Hepatocyte (in vitro differentiated cells): ENCODE measurements around the gene WDPCP. TPM values are rescaled to one million over a fixed set of nuclear protein-coding genes. Genes with fewer than 3 reads are reported as not detected.

Experiments
- DNase-seq: peaks from one replicate; pipeline ENCODE4 v3.0.0-alpha.2; 2016; ENCODE audit warnings: low spot score
- H2AFZ ChIP-seq: fragments of 200-600 bp; sonication (generic); 2 replicates; pipeline ENCODE4 v1.6.0; 2016; ENCODE audit warnings: antibody characterized with exemption, mild to moderate bottlenecking
- H3K27ac ChIP-seq: fragments of 200-600 bp; sonication (generic); 2 replicates; pipeline ENCODE4 v1.5.1; 2016; ENCODE audit warnings: mild to moderate bottlenecking
- H3K27me3 ChIP-seq: fragments of 200-600 bp; sonication (generic); 2 replicates; pipeline ENCODE4 v1.6.1; 2016
- H3K36me3 ChIP-seq: fragments of 200-600 bp; sonication (generic); replicated peaks from 2 replicates; pipeline ENCODE4 v1.5.1; 2016; ENCODE audit warnings: low read depth; ENCODE audit not compliant: insufficient read depth
- H3K4me1 ChIP-seq: fragments of 200-600 bp; sonication (generic); 2 replicates; pipeline ENCODE4 v1.5.1; 2016; ENCODE audit warnings: mild to moderate bottlenecking, moderate library complexity; ENCODE audit not compliant: insufficient read depth
- H3K4me2 ChIP-seq: fragments of 200-600 bp; sonication (generic); 2 replicates; pipeline ENCODE4 v1.6.0; 2016
- H3K4me3 ChIP-seq: fragments of 200-600 bp; sonication (generic); 2 replicates; pipeline ENCODE4 v1.5.1; 2016; ENCODE audit warnings: mild to moderate bottlenecking
- H3K79me2 ChIP-seq: fragments of 200-600 bp; sonication (generic); 2 replicates; pipeline ENCODE4 v1.6.0; 2017; ENCODE audit warnings: mild to moderate bottlenecking
- H3K9me2 ChIP-seq: fragments of 200-600 bp; sonication (generic); replicated peaks from 2 replicates; pipeline ENCODE4 v1.6.0; 2017; ENCODE audit warnings: mild to moderate bottlenecking; ENCODE audit not compliant: insufficient read depth
- H3K9me3 ChIP-seq: fragments of 200-600 bp; sonication (generic); 2 replicates; pipeline ENCODE4 v1.5.1; 2016; ENCODE audit warnings: low read depth, mild to moderate bottlenecking
- H4K20me1 ChIP-seq: fragments of 200-600 bp; sonication (generic); 2 replicates; pipeline ENCODE4 v1.6.0; 2016; ENCODE audit warnings: mild to moderate bottlenecking; ENCODE audit not compliant: insufficient read depth, poor library complexity, severe bottlenecking
- EZH2 ChIP-seq: fragments of 200-600 bp; sonication (generic); IDR thresholded peaks from 2 replicates; pipeline ENCODE4 v1.6.1; 2016; ENCODE audit warnings: antibody characterized with exemption, mild to moderate bottlenecking, borderline replicate concordance
- EZH2phosphoT487 ChIP-seq: fragments of 200-600 bp; sonication (generic); IDR thresholded peaks from one replicate; pipeline ENCODE4 v1.6.1; 2018; ENCODE audit warnings: antibody characterized with exemption, mild to moderate bottlenecking, low read depth, moderate library complexity; ENCODE audit not compliant: unreplicated experiment, severe bottlenecking
- WGBS: methylation state at CpG from one replicate; pipeline ENCODE4 v1.1.6; 2016; ENCODE audit warnings: low lambda C conversion rate; ENCODE audit errors: missing lambda C conversion rate; 5-methylcytosine and 5-hydroxymethylcytosine counted together
- polyA plus RNA-seq: library from polyadenylated mRNA; unstranded; fragments of >200 nt; fragmentation: Nextera tagmentation; extraction: Ambion mirVana; gene quantifications from 2 replicates; pipeline ENCODE4 v1.2.1, GENCODE V29; 2016
- total RNA-seq: library from RNA; depleted of rRNA; stranded (reverse); fragments of >200 nt; gene quantifications from 2 replicates; pipeline ENCODE4 v1.2.3, GENCODE V29; 2014
- TF ChIP-seq, protein P1 (sequence below): fragments of 200-600 bp; sonication (generic); IDR thresholded peaks from 2 replicates; pipeline ENCODE4 v1.5.1; 2016; ENCODE audit warnings: antibody characterized with exemption, mild to moderate bottlenecking; ENCODE audit not compliant: poor library complexity

WDPCP gene
- total and polyA plus RNA-seq, 2 experiments from 2014 or later = 4.9 to 12.8 TPM

DNA sequence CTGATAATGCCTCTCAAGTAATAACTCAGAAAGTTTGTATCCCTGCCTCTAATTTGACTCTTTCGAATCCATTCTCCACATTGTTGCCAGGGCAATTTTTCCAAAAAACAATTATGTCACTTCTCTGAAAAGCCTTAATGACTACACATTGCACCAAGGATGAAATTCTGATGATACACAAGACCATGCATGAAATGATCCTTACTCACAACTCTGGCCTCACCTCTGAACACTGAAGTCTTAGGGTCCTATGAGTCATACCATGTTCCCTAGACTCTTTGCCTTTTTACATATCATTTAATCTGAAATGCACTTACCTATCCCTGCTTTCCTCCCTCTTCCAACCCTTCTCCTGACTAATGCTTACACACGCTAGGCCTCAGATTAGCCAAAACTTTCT lies 51.0 kb downstream of the WDPCP start:
- H2AFZ ChIP-seq = no peak overlapping the region
- no peaks in the 10 kb centered on the region for H3K4me1 ChIP-seq
- no peak overlapping the region for H3K27ac ChIP-seq
- 93% methylated on average over 2 of the region's 2 CpGs for WGBS
- H3K4me3 ChIP-seq = no peak overlapping the region
- no peaks in the 10 kb centered on the region for H4K20me1 ChIP-seq
- no peak for DNase-seq
- TF ChIP-seq, protein P1, sequence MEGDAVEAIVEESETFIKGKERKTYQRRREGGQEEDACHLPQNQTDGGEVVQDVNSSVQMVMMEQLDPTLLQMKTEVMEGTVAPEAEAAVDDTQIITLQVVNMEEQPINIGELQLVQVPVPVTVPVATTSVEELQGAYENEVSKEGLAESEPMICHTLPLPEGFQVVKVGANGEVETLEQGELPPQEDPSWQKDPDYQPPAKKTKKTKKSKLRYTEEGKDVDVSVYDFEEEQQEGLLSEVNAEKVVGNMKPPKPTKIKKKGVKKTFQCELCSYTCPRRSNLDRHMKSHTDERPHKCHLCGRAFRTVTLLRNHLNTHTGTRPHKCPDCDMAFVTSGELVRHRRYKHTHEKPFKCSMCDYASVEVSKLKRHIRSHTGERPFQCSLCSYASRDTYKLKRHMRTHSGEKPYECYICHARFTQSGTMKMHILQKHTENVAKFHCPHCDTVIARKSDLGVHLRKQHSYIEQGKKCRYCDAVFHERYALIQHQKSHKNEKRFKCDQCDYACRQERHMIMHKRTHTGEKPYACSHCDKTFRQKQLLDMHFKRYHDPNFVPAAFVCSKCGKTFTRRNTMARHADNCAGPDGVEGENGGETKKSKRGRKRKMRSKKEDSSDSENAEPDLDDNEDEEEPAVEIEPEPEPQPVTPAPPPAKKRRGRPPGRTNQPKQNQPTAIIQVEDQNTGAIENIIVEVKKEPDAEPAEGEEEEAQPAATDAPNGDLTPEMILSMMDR = no peak
- TF ChIP-seq EZH2phosphoT487 = no peak
- TF ChIP-seq EZH2 = no peak
- H3K79me2 ChIP-seq = no peaks in the 10 kb centered on the region
- H3K9me3 ChIP-seq = no peaks in the 10 kb centered on the region
- no peaks in the 10 kb centered on the region for H3K27me3 ChIP-seq
- H3K36me3 ChIP-seq = no peaks in the 10 kb centered on the region
- no peak overlapping the region for H3K4me2 ChIP-seq
- H3K9me2 ChIP-seq = no peaks in the 10 kb centered on the region

DNA sequence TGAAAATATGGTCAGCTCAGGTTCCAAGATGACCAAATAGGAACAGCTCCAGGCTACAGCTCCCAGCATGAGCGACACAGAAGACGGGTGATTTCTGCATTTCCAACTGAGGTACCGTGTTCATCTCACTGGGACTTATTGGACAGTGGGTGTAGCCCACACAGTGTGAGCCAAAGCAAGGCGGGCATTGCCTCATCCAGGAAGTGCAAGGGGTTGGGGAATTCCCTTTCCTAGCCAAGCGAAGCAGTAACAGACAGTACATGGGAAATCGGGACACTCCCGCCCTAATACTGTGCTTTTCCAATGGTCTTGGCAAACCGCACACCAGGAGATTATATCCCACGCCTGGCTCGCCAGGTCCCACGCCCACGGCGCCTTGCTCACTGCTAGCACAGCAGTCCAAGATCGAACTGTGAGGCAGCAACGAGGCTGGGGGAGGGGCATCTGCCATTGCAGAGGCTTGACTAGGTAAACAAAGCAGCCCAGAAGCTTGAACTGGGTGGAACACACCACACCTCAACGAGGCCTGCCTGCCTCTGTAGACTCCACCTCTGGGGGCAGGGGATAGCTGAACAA lies 57.5 kb downstream of the WDPCP start:
- no peaks in the 10 kb centered on the region for H3K4me1 ChIP-seq
- 90% methylated on average over 16 of the region's 16 CpGs for WGBS
- H3K79me2 ChIP-seq = no peaks in the 10 kb centered on the region
- H3K36me3 ChIP-seq = no peaks in the 10 kb centered on the region
- H2AFZ ChIP-seq = no peak overlapping the region
- no peak overlapping the region for H3K4me3 ChIP-seq
- no peak for DNase-seq
- H3K27me3 ChIP-seq = no peaks in the 10 kb centered on the region
- H3K9me2 ChIP-seq = no peaks in the 10 kb centered on the region
- TF ChIP-seq, protein P1 = no peak
- TF ChIP-seq EZH2 (no peak), EZH2phosphoT487 (no peak)
- no peaks in the 10 kb centered on the region for H4K20me1 ChIP-seq
- H3K27ac ChIP-seq = no peak overlapping the region
- H3K9me3 ChIP-seq = no peaks in the 10 kb centered on the region
- no peak overlapping the region for H3K4me2 ChIP-seq

DNA sequence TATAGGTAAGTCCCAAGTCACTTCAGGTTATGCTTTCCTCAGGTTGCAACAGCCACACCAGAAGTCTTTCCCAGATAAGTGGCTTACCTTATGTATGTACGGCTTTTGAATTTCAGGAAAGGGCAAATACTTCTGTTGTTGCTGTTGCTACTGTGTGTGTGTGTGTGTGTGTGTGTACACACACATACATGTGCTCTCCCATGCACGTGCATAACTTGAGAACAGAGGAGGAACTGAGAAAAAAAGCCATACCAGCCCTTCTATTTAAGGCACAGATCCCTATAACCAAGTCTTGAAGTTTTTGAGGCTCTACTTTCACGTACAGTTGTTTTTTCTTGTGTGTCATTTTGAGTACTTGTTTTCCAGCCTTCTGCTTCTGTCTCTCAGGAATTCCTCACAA lies 62.4 kb downstream of the WDPCP start:
- Histone ChIP-seq H3K9me3 (peaks cover 9% of the 10 kb centered on the region), H3K79me2 (no peaks in the 10 kb centered on the region), H3K4me2 (no peak overlapping the region), H3K27me3 (no peaks in the 10 kb centered on the region), H3K4me1 (no peaks in the 10 kb centered on the region), H3K9me2 (no peaks in the 10 kb centered on the region), H2AFZ (no peak overlapping the region), H3K4me3 (no peak overlapping the region), H3K36me3 (no peaks in the 10 kb centered on the region), H4K20me1 (no peaks in the 10 kb centered on the region), H3K27ac (no peak overlapping the region)
- WGBS = 85% methylated on average over 3 of the region's 3 CpGs
- TF ChIP-seq, protein P1 = no peak
- TF ChIP-seq EZH2 = no peak
- TF ChIP-seq EZH2phosphoT487 = no peak
- DNase-seq = no peak

DNA sequence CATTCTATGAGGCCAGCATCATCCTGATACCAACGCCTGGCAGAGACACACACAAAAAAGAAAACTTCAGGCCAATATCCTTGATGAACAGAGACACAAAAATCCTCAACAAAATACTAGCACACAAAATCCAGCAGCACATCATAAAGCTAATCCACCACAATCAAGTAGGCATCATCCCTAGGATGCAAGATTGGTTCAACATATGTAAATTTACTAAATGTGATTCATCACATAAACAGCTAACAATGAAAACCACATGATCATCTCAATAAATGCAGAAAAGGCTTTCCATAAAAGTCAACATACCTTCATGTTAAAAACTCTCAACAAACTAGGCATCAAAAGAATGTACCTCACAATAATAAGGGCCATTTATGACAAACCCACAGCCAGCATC lies 65.3 kb downstream of the WDPCP start:
- Histone ChIP-seq H2AFZ (no peak overlapping the region), H3K4me3 (no peak overlapping the region), H3K9me2 (no peaks in the 10 kb centered on the region), H3K4me2 (no peak overlapping the region), H3K27me3 (no peaks in the 10 kb centered on the region), H3K9me3 (peaks cover 9% of the 10 kb centered on the region), H3K79me2 (no peaks in the 10 kb centered on the region), H3K36me3 (no peaks in the 10 kb centered on the region), H3K4me1 (no peaks in the 10 kb centered on the region), H3K27ac (no peak overlapping the region), H4K20me1 (no peaks in the 10 kb centered on the region)
- WGBS = 95% methylated on average over 1 of the region's 1 CpG
- DNase-seq = no peak
- TF ChIP-seq, protein P1 = no peak
- TF ChIP-seq EZH2 = no peak
- TF ChIP-seq EZH2phosphoT487 = no peak
